ENCODE data around the gene CLDN24.

The CLDN24 gene

GRCh38 chr4:183287309-183287659 lies 34.9 kb downstream of the CLDN24 start:
- DNase-seq (ENCODE audit: insufficient read length, low spot score) (no peak), FAIRE-seq (no peak)
- TF ChIP-seq, protein P1, sequence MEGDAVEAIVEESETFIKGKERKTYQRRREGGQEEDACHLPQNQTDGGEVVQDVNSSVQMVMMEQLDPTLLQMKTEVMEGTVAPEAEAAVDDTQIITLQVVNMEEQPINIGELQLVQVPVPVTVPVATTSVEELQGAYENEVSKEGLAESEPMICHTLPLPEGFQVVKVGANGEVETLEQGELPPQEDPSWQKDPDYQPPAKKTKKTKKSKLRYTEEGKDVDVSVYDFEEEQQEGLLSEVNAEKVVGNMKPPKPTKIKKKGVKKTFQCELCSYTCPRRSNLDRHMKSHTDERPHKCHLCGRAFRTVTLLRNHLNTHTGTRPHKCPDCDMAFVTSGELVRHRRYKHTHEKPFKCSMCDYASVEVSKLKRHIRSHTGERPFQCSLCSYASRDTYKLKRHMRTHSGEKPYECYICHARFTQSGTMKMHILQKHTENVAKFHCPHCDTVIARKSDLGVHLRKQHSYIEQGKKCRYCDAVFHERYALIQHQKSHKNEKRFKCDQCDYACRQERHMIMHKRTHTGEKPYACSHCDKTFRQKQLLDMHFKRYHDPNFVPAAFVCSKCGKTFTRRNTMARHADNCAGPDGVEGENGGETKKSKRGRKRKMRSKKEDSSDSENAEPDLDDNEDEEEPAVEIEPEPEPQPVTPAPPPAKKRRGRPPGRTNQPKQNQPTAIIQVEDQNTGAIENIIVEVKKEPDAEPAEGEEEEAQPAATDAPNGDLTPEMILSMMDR (IDR thresholded peaks at IDR 0.05; ENCODE audit: insufficient read depth, missing control alignments): no peak

GRCh38 chr4:183286590-183287308 lies 35.5 kb downstream of the CLDN24 start:
- FAIRE-seq: no peak
- TF ChIP-seq, protein P1 (IDR thresholded peaks at IDR 0.05; ENCODE audit: insufficient read depth, missing control alignments): no peak

GRCh38 chr4:183285886-183286285 lies 36.3 kb downstream of the CLDN24 start:
- TF ChIP-seq, protein P1 (IDR thresholded peaks at IDR 0.05; ENCODE audit: insufficient read depth, missing control alignments): no peak
- FAIRE-seq: no peak
- no peak for DNase-seq (ENCODE audit: insufficient read length, low spot score)

More at GRCh38 chr4:183286590-183287308, 35.5 kb downstream of the CLDN24 start:
- DNase-seq (ENCODE audit: insufficient read length, low spot score): no peak

DNA sequence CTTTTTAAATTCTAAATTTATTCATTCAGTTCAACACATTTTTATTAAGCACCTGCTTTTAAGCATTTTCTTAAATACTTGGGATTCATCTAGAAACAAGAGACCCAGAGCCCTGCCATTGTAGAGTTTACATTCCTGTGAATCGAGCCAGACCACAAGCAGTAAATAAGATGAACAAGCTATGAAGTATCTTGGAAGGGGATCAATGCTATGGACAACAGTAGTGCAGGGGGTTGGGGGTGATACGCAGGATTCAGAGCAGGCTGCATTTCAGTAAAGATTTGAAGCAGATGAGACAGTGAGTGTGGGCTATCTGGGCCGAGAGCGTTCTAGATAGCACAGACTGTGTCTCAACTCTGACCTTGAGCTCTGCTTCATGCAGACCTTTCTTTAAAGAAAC lies 37.3 kb downstream of the CLDN24 start:
- TF ChIP-seq, protein P1 (IDR thresholded peaks at IDR 0.05; ENCODE audit: insufficient read depth, missing control alignments): no peak
- no peak for FAIRE-seq
- DNase-seq (ENCODE audit: insufficient read length, low spot score): no peak

- TF ChIP-seq, protein P1 (IDR thresholded peaks at IDR 0.05; ENCODE audit: insufficient read depth, missing control alignments): no peak
- DNase-seq (ENCODE audit: insufficient read length, low spot score): no peak
- FAIRE-seq: no peak
Measured at GRCh38 chr4:183284258-183284785, 37.9 kb downstream of the CLDN24 start.

- DNase-seq (ENCODE audit: insufficient read length, low spot score) (no peak), FAIRE-seq (no peak)
- TF ChIP-seq, protein P1 (IDR thresholded peaks at IDR 0.05; ENCODE audit: insufficient read depth, missing control alignments): no peak
Measured at GRCh38 chr4:183276106-183276505, 46.1 kb downstream of the CLDN24 start.

DNA sequence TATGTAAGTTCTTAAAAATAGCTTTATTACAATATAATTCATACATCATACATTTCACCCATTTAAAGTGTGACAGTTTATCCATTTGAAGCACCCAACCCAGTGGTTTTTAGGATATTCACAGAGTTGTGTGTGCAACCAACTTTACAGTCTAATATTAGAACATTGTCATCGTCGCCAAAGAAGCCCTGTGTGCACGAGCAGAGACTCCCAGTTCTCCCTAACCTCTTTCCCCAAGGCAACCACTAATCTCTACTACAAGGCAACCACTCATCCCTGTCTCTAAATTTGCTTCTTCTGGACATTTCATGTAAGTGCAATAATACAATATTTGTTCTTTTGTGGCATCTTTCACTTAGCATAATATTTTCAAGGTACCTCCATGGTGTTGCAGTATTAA lies 49.8 kb downstream of the CLDN24 start:
- TF ChIP-seq, protein P1 (IDR thresholded peaks at IDR 0.05; ENCODE audit: insufficient read depth, missing control alignments): no peak
- FAIRE-seq: no peak
- DNase-seq (ENCODE audit: insufficient read length, low spot score): no peak

Measured in D721Med (cell line).